HepG2 (cell line): ENCODE measurements around the gene CSF3R. TPM values are rescaled to one million over a fixed set of nuclear protein-coding genes. Genes with fewer than 3 reads are reported as not detected.

Experiments used
- BHLHE40 ChIP-seq: IDR thresholded peaks from 2 replicates; pipeline ENCODE4 v1.6.1; 2011; ENCODE audit warnings: low read length, improper control_type of control experiment
- CHD4 ChIP-seq: fragments of 200-600 bp; sonication (generic); IDR thresholded peaks from 2 replicates; pipeline ENCODE4 v1.7.0; 2017; ENCODE audit warnings: mild to moderate bottlenecking, low read length, borderline replicate concordance
- EHMT2 ChIP-seq: fragments of 200-600 bp; sonication (generic); IDR thresholded peaks from 2 replicates; pipeline ENCODE4 v1.7.0; 2017; ENCODE audit warnings: antibody characterized with exemption, low read depth, low read length, borderline replicate concordance
- FIP1L1 ChIP-seq: fragments of 200-400 bp; formaldehyde crosslinking; IDR thresholded peaks from 2 replicates; pipeline ENCODE4 v1.6.1; 2018; ENCODE audit warnings: low read depth, mild to moderate bottlenecking, low read length, moderate library complexity, borderline replicate concordance; ENCODE audit not compliant: insufficient read depth
- HNRNPL ChIP-seq: fragments of 200-400 bp; formaldehyde crosslinking; IDR thresholded peaks from 2 replicates; pipeline ENCODE4 v1.6.1; 2017; ENCODE audit warnings: mild to moderate bottlenecking, low read depth, low read length
- ISX ChIP-seq: sonication (generic); formaldehyde crosslinking; conservative IDR thresholded peaks from 2 replicates; pipeline ENCODE4 v1.5.0; 2020; ENCODE audit warnings: missing genetic modification reagents
- KMT2B ChIP-seq: IDR thresholded peaks from 2 replicates; pipeline ENCODE4 v1.6.1; 2016; ENCODE audit warnings: missing genetic modification reagents, missing compliant biosample characterization
- NFYB ChIP-seq: sonication (generic); formaldehyde crosslinking; IDR thresholded peaks from 2 replicates; pipeline ENCODE4 v1.4.0; 2020; ENCODE audit warnings: missing genetic modification reagents
- RARA ChIP-seq: IDR thresholded peaks from 2 replicates; pipeline ENCODE4 v1.6.1; 2016; ENCODE audit warnings: missing genetic modification reagents, missing compliant biosample characterization
- RBM22 ChIP-seq: fragments of 200-400 bp; formaldehyde crosslinking; optimal IDR thresholded peaks from 2 replicates; pipeline ENCODE3; 2017; ENCODE audit warnings: mild to moderate bottlenecking, low read length, moderate library complexity
- RXRA ChIP-seq: sonication (generic); formaldehyde crosslinking; IDR thresholded peaks from 2 replicates; pipeline ENCODE4 v1.5.1; 2020; ENCODE audit warnings: missing genetic modification reagents
- SPEN ChIP-seq: sonication (generic); formaldehyde crosslinking; IDR thresholded peaks from 2 replicates; pipeline ENCODE4 v1.5.1; 2020; ENCODE audit warnings: low read depth, mild to moderate bottlenecking, missing genetic modification reagents
- ZNF274 ChIP-seq: sonication (generic); formaldehyde crosslinking; IDR thresholded peaks from 2 replicates; pipeline ENCODE4 v1.5.1; 2020; ENCODE audit warnings: mild to moderate bottlenecking, missing genetic modification reagents
- ZNF30 ChIP-seq: sonication (generic); formaldehyde crosslinking; IDR thresholded peaks from 2 replicates; pipeline ENCODE4 v1.5.0; 2020; ENCODE audit warnings: mild to moderate bottlenecking, missing genetic modification reagents
- ZNF547 ChIP-seq: sonication (generic); formaldehyde crosslinking; IDR thresholded peaks from 2 replicates; pipeline ENCODE4 v1.5.1; 2020; ENCODE audit warnings: mild to moderate bottlenecking, missing genetic modification reagents
- ZNF552 ChIP-seq: sonication (generic); formaldehyde crosslinking; IDR thresholded peaks from 2 replicates; pipeline ENCODE4 v1.9.0; 2022; ENCODE audit warnings: missing genetic modification reagents, mild to moderate bottlenecking, borderline replicate concordance
- ZNF598 ChIP-seq: sonication (generic); formaldehyde crosslinking; IDR thresholded peaks from 2 replicates; pipeline ENCODE4 v1.5.1; 2020; ENCODE audit warnings: mild to moderate bottlenecking, missing genetic modification reagents, borderline replicate concordance
- ZNF652 ChIP-seq: IDR thresholded peaks from 2 replicates; pipeline ENCODE4 v1.6.1; 2016; ENCODE audit warnings: low read depth, borderline replicate concordance
- polyA plus RNA-seq, 8 experiments: library from polyadenylated mRNA; depleted of rRNA in 3 of 8; stranded (reverse) in 7 of 8; unstranded in 1 of 8; fragments of >200 nt; fragmentation: Illumina TruSeq in 4 of 8; extraction: Trizol in 4 of 8; gene quantifications; 2 replicates each; pipeline versions ENCODE4 v1.2.1 to v1.2.3, GENCODE V29; 2011 to 2016; ENCODE audit warnings: low read depth in 4 of 8, missing spikeins in 1 of 8, mixed read lengths in 1 of 8; ENCODE audit not compliant: insufficient read depth in 1 of 8
- total RNA-seq, 5 experiments: library from RNA; depleted of rRNA; stranded (reverse); fragments of >200 nt; fragmentation: Illumina TruSeq; extraction: Trizol; gene quantifications; 2 replicates each; pipeline ENCODE4 v1.2.3, GENCODE V29; 2016; ENCODE audit warnings: low read depth in 1 of 5
- TF ChIP-seq, protein P1 (sequence below): sonication (generic); formaldehyde crosslinking; IDR thresholded peaks from 2 replicates; pipeline ENCODE4 v1.4.0; 2020; ENCODE audit warnings: missing genetic modification reagents
- TF ChIP-seq, protein P2 (sequence below): IDR thresholded peaks from 2 replicates; pipeline ENCODE4 v1.6.1; 2016; ENCODE audit warnings: missing genetic modification reagents, missing compliant biosample characterization
- TF ChIP-seq, protein P3 (sequence below): sonication (generic); formaldehyde crosslinking; IDR thresholded peaks from 2 replicates; pipeline ENCODE4 v1.5.1; 2020; ENCODE audit warnings: mild to moderate bottlenecking, moderate library complexity, missing genetic modification reagents
- TF ChIP-seq, protein P4 (sequence below): sonication (generic); formaldehyde crosslinking; IDR thresholded peaks from 2 replicates; pipeline ENCODE4 v1.5.0; 2020; ENCODE audit warnings: missing genetic modification reagents
- TF ChIP-seq, protein P5 (sequence below): sonication (generic); formaldehyde crosslinking; IDR thresholded peaks from 2 replicates; pipeline ENCODE4 v1.8.0; 2022; ENCODE audit warnings: mild to moderate bottlenecking, missing genetic modification reagents; ENCODE audit not compliant: insufficient replicate concordance

Gene CSF3R
- total and polyA plus RNA-seq, 2 of the 13 experiments (the other 11 are each of a cell fraction or from before 2014, with no cell fraction given): 11.9 to 28.8 TPM

DNA sequence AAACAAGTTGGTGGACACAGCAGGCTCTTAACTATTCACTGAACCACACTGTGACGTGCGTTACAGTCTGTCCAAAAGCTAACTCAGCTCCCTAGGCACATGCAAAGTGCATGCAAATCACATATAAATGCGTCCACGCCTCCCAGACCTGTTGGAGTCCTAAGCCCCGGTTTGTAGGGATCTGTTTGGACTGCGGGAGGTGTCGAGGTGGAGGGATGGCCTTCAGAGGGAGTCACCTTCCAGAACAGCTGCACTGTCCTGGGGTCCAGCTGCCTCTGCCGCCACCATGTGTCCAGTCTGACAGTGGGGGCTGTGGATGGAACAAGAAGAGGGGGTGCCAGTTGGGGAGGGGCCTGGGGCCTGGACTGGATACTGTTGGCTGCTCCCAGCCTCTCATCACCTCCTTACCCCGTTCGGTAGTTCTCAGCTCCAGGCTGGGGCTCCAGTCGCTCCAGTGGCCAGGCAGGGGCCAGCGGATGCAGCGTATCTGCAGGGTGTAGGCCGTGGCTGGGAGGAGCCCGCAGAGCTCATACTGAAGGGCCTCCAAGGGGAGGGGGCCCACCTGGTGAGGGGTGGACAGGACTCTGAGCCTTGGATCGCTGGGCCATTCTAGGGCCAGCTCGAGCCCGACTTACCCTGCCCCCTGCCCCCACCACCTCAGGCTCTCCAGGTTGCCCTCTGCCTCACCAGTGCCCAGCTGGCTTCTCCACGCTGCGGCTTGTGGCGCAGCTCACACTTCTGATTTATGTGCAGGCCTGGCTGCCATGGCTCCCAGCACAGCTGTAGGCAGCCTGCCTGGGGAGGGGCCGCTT is 10.7 kb downstream of the CSF3R start (continued):
- TF ChIP-seq, protein P1, sequence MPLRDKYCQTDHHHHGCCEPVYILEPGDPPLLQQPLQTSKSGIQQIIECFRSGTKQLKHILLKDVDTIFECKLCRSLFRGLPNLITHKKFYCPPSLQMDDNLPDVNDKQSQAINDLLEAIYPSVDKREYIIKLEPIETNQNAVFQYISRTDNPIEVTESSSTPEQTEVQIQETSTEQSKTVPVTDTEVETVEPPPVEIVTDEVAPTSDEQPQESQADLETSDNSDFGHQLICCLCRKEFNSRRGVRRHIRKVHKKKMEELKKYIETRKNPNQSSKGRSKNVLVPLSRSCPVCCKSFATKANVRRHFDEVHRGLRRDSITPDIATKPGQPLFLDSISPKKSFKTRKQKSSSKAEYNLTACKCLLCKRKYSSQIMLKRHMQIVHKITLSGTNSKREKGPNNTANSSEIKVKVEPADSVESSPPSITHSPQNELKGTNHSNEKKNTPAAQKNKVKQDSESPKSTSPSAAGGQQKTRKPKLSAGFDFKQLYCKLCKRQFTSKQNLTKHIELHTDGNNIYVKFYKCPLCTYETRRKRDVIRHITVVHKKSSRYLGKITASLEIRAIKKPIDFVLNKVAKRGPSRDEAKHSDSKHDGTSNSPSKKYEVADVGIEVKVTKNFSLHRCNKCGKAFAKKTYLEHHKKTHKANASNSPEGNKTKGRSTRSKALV (CRISPR knock-in tag): no peak
- 0 out of 2 replicates have a peak, but pooled peaks have one; percentile 27 for TF ChIP-seq ZNF552 (CRISPR knock-in tag)
- TF ChIP-seq, protein P2, sequence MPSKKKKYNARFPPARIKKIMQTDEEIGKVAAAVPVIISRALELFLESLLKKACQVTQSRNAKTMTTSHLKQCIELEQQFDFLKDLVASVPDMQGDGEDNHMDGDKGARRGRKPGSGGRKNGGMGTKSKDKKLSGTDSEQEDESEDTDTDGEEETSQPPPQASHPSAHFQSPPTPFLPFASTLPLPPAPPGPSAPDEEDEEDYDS: no peak
- TF ChIP-seq ISX (CRISPR knock-in tag): no peak
- peak; percentile 83 for TF ChIP-seq HNRNPL
- no peak for TF ChIP-seq ZNF547
- TF ChIP-seq CHD4: no peak
- TF ChIP-seq ZNF30 (CRISPR knock-in tag): no peak
- no peak for TF ChIP-seq NFYB (CRISPR knock-in tag)
- no peak for TF ChIP-seq ZNF652 (CRISPR knock-in tag)
- TF ChIP-seq, protein P3, sequence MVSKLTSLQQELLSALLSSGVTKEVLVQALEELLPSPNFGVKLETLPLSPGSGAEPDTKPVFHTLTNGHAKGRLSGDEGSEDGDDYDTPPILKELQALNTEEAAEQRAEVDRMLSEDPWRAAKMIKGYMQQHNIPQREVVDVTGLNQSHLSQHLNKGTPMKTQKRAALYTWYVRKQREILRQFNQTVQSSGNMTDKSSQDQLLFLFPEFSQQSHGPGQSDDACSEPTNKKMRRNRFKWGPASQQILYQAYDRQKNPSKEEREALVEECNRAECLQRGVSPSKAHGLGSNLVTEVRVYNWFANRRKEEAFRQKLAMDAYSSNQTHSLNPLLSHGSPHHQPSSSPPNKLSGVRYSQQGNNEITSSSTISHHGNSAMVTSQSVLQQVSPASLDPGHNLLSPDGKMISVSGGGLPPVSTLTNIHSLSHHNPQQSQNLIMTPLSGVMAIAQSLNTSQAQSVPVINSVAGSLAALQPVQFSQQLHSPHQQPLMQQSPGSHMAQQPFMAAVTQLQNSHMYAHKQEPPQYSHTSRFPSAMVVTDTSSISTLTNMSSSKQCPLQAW: 0 out of 2 replicates have a peak, but pooled peaks have one; percentile 23
- TF ChIP-seq BHLHE40: no peak
- no peak for TF ChIP-seq FIP1L1
- TF ChIP-seq, protein P4, sequence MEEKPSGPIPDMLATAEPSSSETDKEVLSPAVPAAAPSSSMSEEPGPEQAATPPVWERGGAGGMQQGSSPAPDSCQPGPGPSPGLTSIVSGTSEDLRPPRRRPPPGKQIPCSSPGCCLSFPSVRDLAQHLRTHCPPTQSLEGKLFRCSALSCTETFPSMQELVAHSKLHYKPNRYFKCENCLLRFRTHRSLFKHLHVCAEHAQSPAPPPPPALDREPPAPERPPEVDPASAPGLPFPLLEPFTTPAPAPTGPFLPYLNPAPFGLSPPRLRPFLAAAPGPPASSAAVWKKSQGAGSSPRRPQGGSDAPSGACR (CRISPR knock-in tag): no peak
- TF ChIP-seq ZNF598 (CRISPR knock-in tag): 0 out of 2 replicates have a peak, but pooled peaks have one; percentile 17
- TF ChIP-seq EHMT2: no peak
- TF ChIP-seq, protein P5, sequence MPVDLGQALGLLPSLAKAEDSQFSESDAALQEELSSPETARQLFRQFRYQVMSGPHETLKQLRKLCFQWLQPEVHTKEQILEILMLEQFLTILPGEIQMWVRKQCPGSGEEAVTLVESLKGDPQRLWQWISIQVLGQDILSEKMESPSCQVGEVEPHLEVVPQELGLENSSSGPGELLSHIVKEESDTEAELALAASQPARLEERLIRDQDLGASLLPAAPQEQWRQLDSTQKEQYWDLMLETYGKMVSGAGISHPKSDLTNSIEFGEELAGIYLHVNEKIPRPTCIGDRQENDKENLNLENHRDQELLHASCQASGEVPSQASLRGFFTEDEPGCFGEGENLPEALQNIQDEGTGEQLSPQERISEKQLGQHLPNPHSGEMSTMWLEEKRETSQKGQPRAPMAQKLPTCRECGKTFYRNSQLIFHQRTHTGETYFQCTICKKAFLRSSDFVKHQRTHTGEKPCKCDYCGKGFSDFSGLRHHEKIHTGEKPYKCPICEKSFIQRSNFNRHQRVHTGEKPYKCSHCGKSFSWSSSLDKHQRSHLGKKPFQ (CRISPR knock-in tag): no peak
- no peak for TF ChIP-seq RXRA (CRISPR knock-in tag)
- TF ChIP-seq KMT2B: no peak
- peak; percentile 50; the same call in 1 of the 2 replicates for TF ChIP-seq ZNF274 (CRISPR knock-in tag)
- no peak for TF ChIP-seq RBM22
- 0 out of 2 replicates have a peak, but pooled peaks have one; percentile 34 for TF ChIP-seq SPEN (CRISPR knock-in tag)
- TF ChIP-seq RARA (CRISPR knock-in tag): no peak
